ENCODE data around the gene ARV1. TPM values are rescaled to one million over a fixed set of nuclear protein-coding genes. Genes with fewer than 3 reads are reported as not detected.

Gene ARV1
- total RNA-seq = 11.3 and 11.5 TPM in 2 replicates

GRCh38 chr1:230978491-230979388, at the start of gene ARV1, which contains the start of gene TTC13:
Gene ARV1 (plus strand): TSS chr1:230979094. CDS start chr1:230979106, 12 bp downstream.
Gene TTC13 (minus strand): TSS chr1:230978861. CDS start chr1:230978830, 31 bp downstream.
- intact Hi-C loops (cut with micrococcal nuclease) = loop anchor here (1.0 to 5.0 kb wide), 9 partner anchors 41 to 550 kb away; partner anchors contain the start of genes C1orf198, COG2, FAM89A and GNPAT

GRCh38 chr1:230930986-230931385, 47.9 kb upstream of the ARV1 start:
- intact Hi-C loops (cut with micrococcal nuclease) = no loop called here

GRCh38 chr1:230935852-230936251, 43.0 kb upstream of the ARV1 start:
- intact Hi-C loops (cut with micrococcal nuclease) = loop anchor here (5.0 kb wide), 1 partner anchor 41 kb away; the partner anchor contains the start of genes ARV1 and TTC13

- intact Hi-C loops (cut with micrococcal nuclease) = loop anchor here (5.0 kb wide), 1 partner anchor 41 kb away; the partner anchor contains the start of genes ARV1 and TTC13
Measured at GRCh38 chr1:230936475-230936874, 42.4 kb upstream of the ARV1 start.

- intact Hi-C loops (cut with micrococcal nuclease) = loop anchor here (5.0 kb wide), 1 partner anchor 40 kb away; the partner anchor contains the start of genes ARV1 and TTC13
Measured at GRCh38 chr1:230937371-230937770, 41.5 kb upstream of the ARV1 start.

GRCh38 chr1:230938924-230939368, 39.9 kb upstream of the ARV1 start:
- intact Hi-C loops (cut with micrococcal nuclease) = loop anchor here (5.0 kb wide), 1 partner anchor 38 kb away; the partner anchor contains the start of genes ARV1 and TTC13

GRCh38 chr1:230939806-230940489, 38.9 kb upstream of the ARV1 start:
- intact Hi-C loops (cut with micrococcal nuclease) = loop anchor here (5.0 kb wide), 1 partner anchor 37 kb away; the partner anchor contains the start of genes ARV1 and TTC13

GRCh38 chr1:230940848-230941247, 38.0 kb upstream of the ARV1 start:
- intact Hi-C loops (cut with micrococcal nuclease) = no loop called here

- intact Hi-C loops (cut with micrococcal nuclease) = no loop called here
Measured at GRCh38 chr1:230943048-230943593, 35.8 kb upstream of the ARV1 start.

- intact Hi-C loops (cut with micrococcal nuclease) = no loop called here
Measured at GRCh38 chr1:230948301-230948700, 30.6 kb upstream of the ARV1 start.

- intact Hi-C loops (cut with micrococcal nuclease) = no loop called here
Measured at GRCh38 chr1:230948903-230949302, 30.0 kb upstream of the ARV1 start.

- intact Hi-C loops (cut with micrococcal nuclease) = no loop called here
Measured at GRCh38 chr1:230950404-230950803, 28.5 kb upstream of the ARV1 start.

GRCh38 chr1:230957580-230957989, 21.3 kb upstream of the ARV1 start:
- intact Hi-C loops (cut with micrococcal nuclease) = no loop called here

- intact Hi-C loops (cut with micrococcal nuclease) = no loop called here
Measured at GRCh38 chr1:230958370-230958769, 20.5 kb upstream of the ARV1 start.

- intact Hi-C loops (cut with micrococcal nuclease) = no loop called here
Measured at GRCh38 chr1:230964896-230965295, 14.0 kb upstream of the ARV1 start.

GRCh38 chr1:230965535-230965934, 13.4 kb upstream of the ARV1 start:
- intact Hi-C loops (cut with micrococcal nuclease) = no loop called here

- intact Hi-C loops (cut with micrococcal nuclease) = no loop called here
Measured at GRCh38 chr1:230966358-230966873, 12.5 kb upstream of the ARV1 start.

GRCh38 chr1:230970432-230970831, 8.5 kb upstream of the ARV1 start:
- intact Hi-C loops (cut with micrococcal nuclease) = no loop called here

GRCh38 chr1:230971771-230972170, 7.1 kb upstream of the ARV1 start:
- intact Hi-C loops (cut with micrococcal nuclease) = loop anchor here (1.0 to 2.0 kb wide), 2 partner anchors 54 to 301 kb away; no protein-coding TSS in a partner anchor

- intact Hi-C loops (cut with micrococcal nuclease) = loop anchor here (1.0 to 2.0 kb wide), 2 partner anchors 56 to 300 kb away; no protein-coding TSS in a partner anchor
Measured at GRCh38 chr1:230972855-230973271, 6.0 kb upstream of the ARV1 start.

GRCh38 chr1:230975636-230976035, 3.3 kb upstream of the ARV1 start:
- intact Hi-C loops (cut with micrococcal nuclease) = loop anchor here (5.0 kb wide), 1 partner anchor 38 kb away; no protein-coding TSS in a partner anchor

Data from T-helper 2 cell treated with Interferon-gamma antibody and Interleukin-4, amounts not matched to agents 100 ng/mL and 5 ng/mL, for 36 hours (primary cell).